ENCODE results near the gene GFPT2.

GFPT2 gene

GRCh38 chr5:180274695-180275094 lies 78.4 kb downstream of the GFPT2 start:
- DNase-seq = no peak

GRCh38 chr5:180271221-180271620 lies 81.9 kb downstream of the GFPT2 start:
- DNase-seq = no peak

DNA sequence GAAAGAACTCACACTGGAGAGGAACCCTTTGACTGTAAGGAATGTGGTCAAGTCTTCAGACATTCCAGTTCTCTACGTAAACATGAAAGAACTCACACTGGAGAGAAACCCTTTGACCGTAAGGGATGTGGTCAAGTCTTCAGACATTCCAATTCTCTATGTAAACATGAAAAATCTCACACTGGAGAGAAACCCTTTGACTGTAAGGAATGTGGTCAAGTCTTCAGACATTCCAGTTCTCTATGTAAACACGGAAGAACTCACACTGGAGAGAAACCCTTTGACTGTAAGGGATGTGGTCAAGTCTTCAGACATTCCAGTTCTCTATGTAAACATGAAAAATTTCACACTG lies 93.9 kb downstream of the GFPT2 start:
- DNase-seq = no peak

- DNase-seq = peak; percentile 7
Measured at GRCh38 chr5:180253036-180253824, 99.9 kb downstream of the GFPT2 start.

DNA sequence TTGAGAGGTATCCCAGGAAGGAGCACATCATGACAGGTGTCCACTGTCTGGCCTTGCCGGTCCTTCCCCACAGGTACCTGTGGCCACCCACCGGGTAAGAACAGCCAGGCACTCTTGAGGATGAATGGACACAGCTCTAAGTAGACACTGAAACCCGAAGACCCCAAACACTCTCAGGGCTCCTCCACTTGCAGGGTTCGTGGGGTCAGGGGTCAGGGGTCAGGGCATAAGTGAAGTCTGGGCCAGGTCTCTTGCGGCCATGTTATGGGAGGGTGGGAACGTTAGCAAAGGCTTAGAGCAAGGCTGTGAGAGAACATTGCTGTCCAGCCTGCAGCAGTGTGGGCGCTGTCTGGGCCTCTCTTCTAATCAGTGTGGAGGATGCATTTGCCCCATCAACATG lies 101.2 kb downstream of the GFPT2 start:
- DNase-seq = no peak

- DNase-seq = no peak
Measured at GRCh38 chr5:180251141-180251540, 102.0 kb downstream of the GFPT2 start.

Measured in retina (tissue), 1 donor.